Liver (tissue), 2 donors: ENCODE measurements around the gene EIF4E2.
A peak's percentile ranks its signal among the peaks of the same experiment; 100 is the strongest.

Source experiments
- CTCF ChIP-seq: fragments of 150-350 bp; IDR thresholded peaks from 2 replicates; pipeline ENCODE4 v1.5.1; 2017; ENCODE audit warnings: improper control_type of control experiment, low read depth, low read length; ENCODE audit not compliant: missing input control
- REST ChIP-seq: IDR thresholded peaks from 2 replicates; pipeline ENCODE4 v1.6.1; 2016; ENCODE audit warnings: antibody characterized with exemption, mild to moderate bottlenecking
- donor health status: healthy.

GRCh38 chr2:232592772-232593395 is 42.4 kb downstream of the EIF4E2 start:
- TF ChIP-seq CTCF (peak; percentile 10), REST (no peak)
